Breast epithelium (tissue), 4 donors: Measurements from ENCODE around the gene ATL1. TPM values are rescaled to one million over a fixed set of nuclear protein-coding genes. Genes with fewer than 3 reads are reported as not detected.
"Not testable (repeated sequence)": the region's sequence is repeated elsewhere in the genome, so short reads cannot be mapped to it uniquely, and the experiment has no call there.

Experiments used
- DNase-seq, 2 donors: peaks; one replicate each; pipeline ENCODE4 v3.0.0-alpha.2; 2019; ENCODE audit warnings: low spot score in 2 of 2
- H3K27ac ChIP-seq, 2 donors: fragments of 200-600 bp; sonication (generic) in 1 of 2; one replicate each; pipeline ENCODE4 v1.5.1; 2016 to 2019; ENCODE audit warnings: mild to moderate bottlenecking in 1 of 2
- H3K27me3 ChIP-seq, 2 donors: fragments of 200-600 bp; sonication (generic) in 1 of 2; one replicate each; pipeline versions ENCODE4 v1.5.1 to v1.6.0; 2017 to 2019; ENCODE audit warnings: control low read depth in 1 of 2, mild to moderate bottlenecking in 1 of 2
- H3K36me3 ChIP-seq: fragments of 200-600 bp; one replicate; pipeline ENCODE4 v1.5.1; 2019
- H3K4me1 ChIP-seq, 2 donors: fragments of 200-600 bp; sonication (generic); one replicate each; pipeline ENCODE4 v1.5.1; 2016 to 2019; ENCODE audit warnings: control low read depth in 1 of 2
- H3K4me3 ChIP-seq, 3 donors: fragments of 200-600 bp; sonication (generic); 1 replicate in 2 of 3; 2 replicates in 1 of 3; pipeline ENCODE4 v1.5.1; 2016 to 2019; ENCODE audit warnings: mild to moderate bottlenecking in 3 of 3, moderate library complexity in 2 of 3
- H3K9me3 ChIP-seq, 2 donors: fragments of 200-600 bp; sonication (generic) in 1 of 2; one replicate each; pipeline ENCODE4 v1.5.1; 2016 to 2019; ENCODE audit warnings: control low read depth in 1 of 2
- CTCF ChIP-seq, 3 donors: fragments of 450-650 bp; IDR thresholded peaks; one replicate each; pipeline ENCODE4 v1.5.1; 2016 to 2017; ENCODE audit warnings: antibody characterized with exemption in 3 of 3, mild to moderate bottlenecking in 3 of 3, moderate library complexity in 3 of 3
- POLR2A ChIP-seq: fragments of 450-650 bp; IDR thresholded peaks from one replicate; pipeline ENCODE4 v1.6.1; 2016; ENCODE audit warnings: antibody characterized with exemption, mild to moderate bottlenecking, moderate library complexity
- POLR2AphosphoS5 ChIP-seq, 3 donors: sonication (generic); formaldehyde crosslinking; IDR thresholded peaks; one replicate each; pipeline ENCODE4 v1.6.1; 2017; ENCODE audit warnings: antibody characterized with exemption in 3 of 3
- intact Hi-C: fragments of 100-400 bp; cut with DNase I; formaldehyde crosslinking; loops from one replicate; pipeline ENCODE4 v1.15.1; 2023; ENCODE audit warnings: low total_unique reads
- total RNA-seq, 3 donors: library from RNA; depleted of rRNA; stranded (reverse); fragments of >200 nt; gene quantifications; one replicate each; pipeline ENCODE4 v1.1.0, GENCODE V29; 2016

ATL1 gene
- total RNA-seq, 3 donors from 2014 or later, result 10.4 to 23.7 (median 22.0) TPM

- peak overlapping the region in 2 of 3 donors; percentile 98 for H3K4me3 ChIP-seq
- no peak for TF ChIP-seq POLR2A
- no peak for TF ChIP-seq POLR2AphosphoS5 (IDR thresholded peaks at IDR 0.05)
- TF ChIP-seq CTCF (IDR thresholded peaks at IDR 0.05), result no peak
- no peaks in the 10 kb centered on the region for H3K27me3 ChIP-seq
- H3K9me3 ChIP-seq, result no peaks in the 10 kb centered on the region
- intact Hi-C loops, result loop anchor here (1.0 kb wide), 1 partner anchor 10 kb away; no protein-coding TSS in a partner anchor
- H3K27ac ChIP-seq, result peak overlapping the region; percentile 97 to 99
- DNase-seq, result no peak
- H3K36me3 ChIP-seq, result no peaks in the 10 kb centered on the region
- peaks cover 0 to 16% of the 10 kb centered on the region in 2 donors for H3K4me1 ChIP-seq
These were observed 26.1 kb upstream of the ATL1 start for GRCh38 chr14:50533806-50534205.

- no peak for DNase-seq
- Histone ChIP-seq H3K36me3 (no peaks in the 10 kb centered on the region), H3K27ac (peak overlapping the region; percentile 42 to 97), H3K4me1 (peaks cover 0 to 10% of the 10 kb centered on the region in 2 donors), H3K4me3 (peak overlapping the region in 1 of 3 donors; percentile 98), H3K27me3 (no peaks in the 10 kb centered on the region), H3K9me3 (no peaks in the 10 kb centered on the region)
- TF ChIP-seq POLR2A (no peak), CTCF (IDR thresholded peaks at IDR 0.05) (no peak), POLR2AphosphoS5 (IDR thresholded peaks at IDR 0.05) (no peak)
- intact Hi-C loops, result loop anchor here (1.0 kb wide), 1 partner anchor 10 kb away; no protein-coding TSS in a partner anchor
These were observed 25.5 kb upstream of the ATL1 start for GRCh38 chr14:50534416-50534815.

DNA sequence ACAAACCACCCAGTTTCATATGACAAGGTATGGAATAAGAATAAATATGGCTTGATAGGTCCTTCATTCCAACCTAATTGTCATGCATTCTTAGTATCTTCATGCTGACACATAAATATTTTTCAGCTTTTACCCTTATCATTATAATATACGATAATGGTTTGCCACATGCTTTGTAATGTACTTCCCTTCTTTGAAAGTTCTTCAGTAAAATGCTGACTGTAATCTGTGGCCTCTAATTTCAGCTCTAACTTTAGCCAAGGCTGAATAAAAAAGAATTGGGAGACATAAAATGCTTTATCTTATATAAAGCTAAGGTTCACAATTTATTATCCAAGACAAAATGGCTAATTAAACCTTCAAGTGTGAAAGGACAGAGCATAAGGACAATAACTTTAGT is 24.9 kb upstream of the ATL1 start:
- TF ChIP-seq POLR2A (no peak), POLR2AphosphoS5 (IDR thresholded peaks at IDR 0.05) (no peak), CTCF (IDR thresholded peaks at IDR 0.05) (no peak)
- intact Hi-C loops, result loop anchor here (1.0 kb wide), 1 partner anchor 9 kb away; no protein-coding TSS in a partner anchor
- no peak for DNase-seq
- H3K4me1 ChIP-seq, result peaks cover 0 to 4% of the 10 kb centered on the region in 2 donors
- H3K9me3 ChIP-seq, result no peaks in the 10 kb centered on the region
- H3K36me3 ChIP-seq, result no peaks in the 10 kb centered on the region
- H3K4me3 ChIP-seq, result no peak overlapping the region
- no peaks in the 10 kb centered on the region for H3K27me3 ChIP-seq
- H3K27ac ChIP-seq, result no peak overlapping the region

DNA sequence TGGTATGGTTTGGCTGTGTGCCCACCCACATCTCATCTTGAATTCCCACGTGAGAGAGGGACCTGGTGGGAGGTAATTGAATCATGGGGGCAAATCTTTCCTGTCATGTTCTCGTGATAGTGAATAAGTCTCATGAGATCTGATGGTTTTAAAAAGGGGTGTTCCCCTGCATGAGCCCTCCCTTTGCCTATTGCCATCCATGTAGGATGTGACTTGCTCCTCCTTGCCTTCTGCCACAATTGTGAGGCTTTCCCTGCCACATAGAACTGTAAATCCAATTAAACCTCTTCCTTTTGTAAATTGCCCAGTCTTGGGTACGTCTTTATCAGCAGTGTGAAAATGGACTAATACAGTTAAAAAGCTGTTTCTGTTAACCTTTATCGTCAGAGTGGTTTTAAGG is 21.9 kb upstream of the ATL1 start:
- intact Hi-C loops, H3K4me3 ChIP-seq, H3K27ac ChIP-seq, H3K9me3 ChIP-seq, H3K36me3 ChIP-seq, H3K27me3 ChIP-seq, H3K4me1 ChIP-seq, DNase-seq: not testable (repeated sequence)

- TF ChIP-seq CTCF (IDR thresholded peaks at IDR 0.05), result no peak
- TF ChIP-seq POLR2A, result no peak
- no peak for TF ChIP-seq POLR2AphosphoS5 (IDR thresholded peaks at IDR 0.05)
- H3K4me3 ChIP-seq, result no peak overlapping the region
These were observed 20.9 kb upstream of the ATL1 start for GRCh38 chr14:50539051-50539450.

DNA sequence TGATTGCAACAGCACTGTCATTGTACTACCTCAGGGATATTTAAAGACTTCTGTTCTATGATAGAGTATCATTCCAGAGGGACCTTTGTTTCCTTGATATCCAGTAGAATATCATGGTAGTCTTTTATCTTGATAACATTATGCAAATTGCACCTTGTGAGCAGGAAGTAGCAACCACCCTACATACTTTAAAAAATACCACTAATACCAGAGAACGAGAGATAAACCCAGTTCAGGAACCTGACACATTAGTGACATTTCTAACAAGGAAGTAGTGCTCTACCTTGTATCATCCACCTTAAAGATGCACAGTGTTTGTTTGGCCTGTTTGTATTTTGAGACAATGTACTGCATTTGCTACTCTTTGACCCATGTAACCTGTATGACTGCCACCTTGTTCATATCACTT is 18.8 kb upstream of the ATL1 start:
- no peak for DNase-seq
- no peak for TF ChIP-seq POLR2AphosphoS5 (IDR thresholded peaks at IDR 0.05)
- TF ChIP-seq CTCF (IDR thresholded peaks at IDR 0.05), result no peak
- TF ChIP-seq POLR2A, result no peak
- peaks cover 0 to 3% of the 10 kb centered on the region in 2 donors for H3K4me1 ChIP-seq
- intact Hi-C loops, result no loop called here
- no peaks in the 10 kb centered on the region for H3K27me3 ChIP-seq
- no peaks in the 10 kb centered on the region for H3K9me3 ChIP-seq
- H3K36me3 ChIP-seq, result no peaks in the 10 kb centered on the region
- H3K4me3 ChIP-seq, result no peak overlapping the region
- no peak overlapping the region for H3K27ac ChIP-seq

More at GRCh38 chr14:50539051-50539450, 20.9 kb upstream of the ATL1 start:
- no peak overlapping the region for H3K27ac ChIP-seq
- no peaks in the 10 kb centered on the region for H3K4me1 ChIP-seq
- intact Hi-C loops, result no loop called here
- DNase-seq, result no peak
- H3K9me3 ChIP-seq, result no peaks in the 10 kb centered on the region
- no peaks in the 10 kb centered on the region for H3K27me3 ChIP-seq
- H3K36me3 ChIP-seq, result no peaks in the 10 kb centered on the region
